Keratinocyte (primary cell): ENCODE data around the gene PRR7. TPM values are rescaled to one million over a fixed set of nuclear protein-coding genes. Genes with fewer than 3 reads are reported as not detected.

Experiments
- DNase-seq: peaks from one replicate; pipeline ENCODE4 v3.0.0-alpha.2; 2011; ENCODE audit warnings: low read depth, missing footprints, low spot score
- FAIRE-seq: peaks from 2 replicates; lab custom pipeline; 2011; peaks lifted over from hg19 to GRCh38; lab: Jason Lieb, UNC
- H2AFZ ChIP-seq: 2 replicates; pipeline ENCODE4 v1.6.0; 2012; ENCODE audit warnings: low read length, control low read depth, inconsistent platforms; ENCODE audit not compliant: control insufficient read depth
- H3K27ac ChIP-seq: 2 replicates; pipeline ENCODE4 v1.5.1; 2011; ENCODE audit warnings: low read length; ENCODE audit not compliant: control insufficient read depth, insufficient read depth
- H3K27me3 ChIP-seq: 3 replicates; pipeline ENCODE4 v1.6.0; 2011; ENCODE audit warnings: low read length; ENCODE audit not compliant: control insufficient read depth, insufficient read depth; ENCODE audit errors: extremely low read depth
- H3K36me3 ChIP-seq, 2 experiments: 2 replicates in 1 of 2; 3 replicates in 1 of 2; pipeline ENCODE4 v1.5.1; 2011; ENCODE audit warnings: low read length in 2 of 2, mild to moderate bottlenecking in 1 of 2; ENCODE audit not compliant: control insufficient read depth in 2 of 2, insufficient read depth in 2 of 2; ENCODE audit errors: extremely low read depth in 1 of 2
- H3K4me1 ChIP-seq: 3 replicates; pipeline ENCODE4 v1.5.1; 2011; ENCODE audit warnings: low read length; ENCODE audit not compliant: control insufficient read depth, insufficient read depth; ENCODE audit errors: extremely low read depth
- H3K4me2 ChIP-seq: 3 replicates; pipeline ENCODE4 v1.6.0; 2011; ENCODE audit warnings: low read depth, low read length; ENCODE audit not compliant: control insufficient read depth, insufficient read depth; ENCODE audit errors: extremely low read depth
- H3K4me3 ChIP-seq, 3 experiments: fragments of 200-600 bp in 1 of 3; sonication (generic) in 1 of 3; 2 replicates in 2 of 3; 3 replicates in 1 of 3; pipeline ENCODE4 v1.5.1; 2011 to 2016; ENCODE audit warnings: low read length in 3 of 3, mild to moderate bottlenecking in 3 of 3, control low read depth in 2 of 3, inconsistent platforms in 1 of 3, low read depth in 1 of 3, mixed read lengths in 1 of 3, mixed run types in 1 of 3, moderate library complexity in 1 of 3; ENCODE audit not compliant: control insufficient read depth in 2 of 3, insufficient read depth in 2 of 3; ENCODE audit errors: extremely low read depth in 1 of 3
- H3K79me2 ChIP-seq: 2 replicates; pipeline ENCODE4 v1.6.0; 2012; ENCODE audit warnings: low read length; ENCODE audit not compliant: control insufficient read depth, insufficient read depth
- H3K9ac ChIP-seq: 3 replicates; pipeline ENCODE4 v1.6.0; 2011; ENCODE audit warnings: low read length; ENCODE audit not compliant: control insufficient read depth, insufficient read depth; ENCODE audit errors: extremely low read depth
- H3K9me1 ChIP-seq: 3 replicates; pipeline ENCODE4 v1.6.0; 2011; ENCODE audit warnings: low read length; ENCODE audit not compliant: control insufficient read depth, insufficient read depth; ENCODE audit errors: extremely low read depth
- H3K9me3 ChIP-seq: 2 replicates; pipeline ENCODE4 v1.5.1; 2012; ENCODE audit warnings: low read depth, low read length; ENCODE audit not compliant: control insufficient read depth
- H4K20me1 ChIP-seq: 3 replicates; pipeline ENCODE4 v1.6.0; 2011; ENCODE audit warnings: low read length; ENCODE audit not compliant: control insufficient read depth, insufficient read depth; ENCODE audit errors: extremely low read depth
- EZH2 ChIP-seq: IDR thresholded peaks from one replicate; pipeline ENCODE4 v1.6.1; 2012; ENCODE audit warnings: inconsistent platforms, mild to moderate bottlenecking, low read length, moderate library complexity
- dilution Hi-C: fragments of 300-500 bp; cut with MboI; formaldehyde crosslinking; loops from one replicate; pipeline ENCODE4 v1.7.0; 2020; ENCODE audit warnings: low sequenced_read_pairs; ENCODE audit not compliant: extremely low pct_ligation_motif_present
- polyA plus RNA-seq, 5 experiments: library from polyadenylated mRNA; depleted of rRNA in 3 of 5; stranded (reverse) in 3 of 5; stranded (forward) in 1 of 5; unstranded in 1 of 5; fragments of >200 nt; gene quantifications; 1 replicate in 1 of 5; 2 replicates in 3 of 5; 3 replicates in 1 of 5; pipeline versions ENCODE4 v1.2.1 to v1.2.3, GENCODE V29; 2011 to 2012; ENCODE audit warnings: missing spikeins in 2 of 5, low read depth in 1 of 5, low replicate concordance in 1 of 5
- TF ChIP-seq, protein P1 (sequence below), 3 experiments: IDR thresholded peaks in 1 of 3; conservative IDR thresholded peaks in 1 of 3; optimal IDR thresholded peaks in 1 of 3; 2 replicates in 2 of 3; 3 replicates in 1 of 3; pipeline versions ENCODE3 to v1.5.1; 2011; ENCODE audit warnings: low read length in 3 of 3, mild to moderate bottlenecking in 3 of 3, moderate library complexity in 2 of 3, control low read depth in 1 of 3, inconsistent platforms in 1 of 3; ENCODE audit not compliant: insufficient read depth in 2 of 3; ENCODE audit errors: extremely low read depth in 1 of 3

The PRR7 gene
- polyA plus RNA-seq, 1 donor (not counting 4 experiments of a cell fraction or from before 2014, with no cell fraction given), result 1.1 TPM

- Histone ChIP-seq H3K79me2 (no peaks in the 10 kb centered on the region), H3K27ac (no peak overlapping the region), H2AFZ (no peak overlapping the region), H3K4me2 (no peak overlapping the region), H3K27me3 (no peaks in the 10 kb centered on the region), H3K9me1 (no peaks in the 10 kb centered on the region), H3K36me3 (no peaks in the 10 kb centered on the region), H3K9me3 (no peaks in the 10 kb centered on the region), H3K9ac (no peak overlapping the region), H3K4me3 (no peak overlapping the region), H3K4me1 (peaks cover 6% of the 10 kb centered on the region), H4K20me1 (no peaks in the 10 kb centered on the region)
- DNase-seq, result no peak
- dilution Hi-C loops, result no loop called here
- no peak for FAIRE-seq
- no peak for TF ChIP-seq EZH2
- TF ChIP-seq, protein P1, sequence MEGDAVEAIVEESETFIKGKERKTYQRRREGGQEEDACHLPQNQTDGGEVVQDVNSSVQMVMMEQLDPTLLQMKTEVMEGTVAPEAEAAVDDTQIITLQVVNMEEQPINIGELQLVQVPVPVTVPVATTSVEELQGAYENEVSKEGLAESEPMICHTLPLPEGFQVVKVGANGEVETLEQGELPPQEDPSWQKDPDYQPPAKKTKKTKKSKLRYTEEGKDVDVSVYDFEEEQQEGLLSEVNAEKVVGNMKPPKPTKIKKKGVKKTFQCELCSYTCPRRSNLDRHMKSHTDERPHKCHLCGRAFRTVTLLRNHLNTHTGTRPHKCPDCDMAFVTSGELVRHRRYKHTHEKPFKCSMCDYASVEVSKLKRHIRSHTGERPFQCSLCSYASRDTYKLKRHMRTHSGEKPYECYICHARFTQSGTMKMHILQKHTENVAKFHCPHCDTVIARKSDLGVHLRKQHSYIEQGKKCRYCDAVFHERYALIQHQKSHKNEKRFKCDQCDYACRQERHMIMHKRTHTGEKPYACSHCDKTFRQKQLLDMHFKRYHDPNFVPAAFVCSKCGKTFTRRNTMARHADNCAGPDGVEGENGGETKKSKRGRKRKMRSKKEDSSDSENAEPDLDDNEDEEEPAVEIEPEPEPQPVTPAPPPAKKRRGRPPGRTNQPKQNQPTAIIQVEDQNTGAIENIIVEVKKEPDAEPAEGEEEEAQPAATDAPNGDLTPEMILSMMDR (optimal IDR thresholded peaks at IDR 0.05 in 1 of 3, IDR thresholded peaks at IDR 0.05 in 1 of 3, conservative IDR thresholded peaks at IDR 0.05 in 1 of 3; ENCODE audit: extremely low read depth in 1 of 3, insufficient read depth in 2 of 3, low read length in 3 of 3), result no peak
Observed at GRCh38 chr5:177421062-177421798, 25.4 kb upstream of the PRR7 start.

GRCh38 chr5:177423671-177424070 lies 22.9 kb upstream of the PRR7 start:
- DNase-seq (no peak), FAIRE-seq (no peak)
- Histone ChIP-seq H3K79me2 (peaks cover 20% of the 10 kb centered on the region), H2AFZ (no peak overlapping the region), H3K27me3 (no peaks in the 10 kb centered on the region), H3K4me3 (no peak overlapping the region), H4K20me1 (no peaks in the 10 kb centered on the region), H3K9ac (no peak overlapping the region), H3K4me2 (no peak overlapping the region), H3K27ac (no peak overlapping the region), H3K4me1 (peaks cover 21% of the 10 kb centered on the region), H3K9me3 (no peaks in the 10 kb centered on the region), H3K36me3 (no peaks in the 10 kb centered on the region), H3K9me1 (no peaks in the 10 kb centered on the region)
- no peak for TF ChIP-seq EZH2
- TF ChIP-seq, protein P1 (optimal IDR thresholded peaks at IDR 0.05 in 1 of 3, IDR thresholded peaks at IDR 0.05 in 1 of 3, conservative IDR thresholded peaks at IDR 0.05 in 1 of 3; ENCODE audit: extremely low read depth in 1 of 3, insufficient read depth in 2 of 3, low read length in 3 of 3), result no peak
- dilution Hi-C loops, result no loop called here
